IPS-15b (cell line): Measurements from ENCODE around the gene NUDC.

Source experiments
- H3K27me3 ChIP-seq: one replicate; pipeline ENCODE4 v1.6.1; 2013; ENCODE audit warnings: low read length; ENCODE audit not compliant: control insufficient read depth, insufficient read depth
- H3K36me3 ChIP-seq: one replicate; pipeline ENCODE4 v1.6.1; 2013; ENCODE audit warnings: low read length; ENCODE audit not compliant: control insufficient read depth, insufficient read depth
- H3K4me1 ChIP-seq: one replicate; pipeline ENCODE4 v1.6.1; 2013; ENCODE audit warnings: mild to moderate bottlenecking, low read length; ENCODE audit not compliant: control insufficient read depth, insufficient read depth
- H3K4me3 ChIP-seq: one replicate; pipeline ENCODE4 v1.5.1; 2013; ENCODE audit warnings: low read depth, low read length
- H3K9ac ChIP-seq: one replicate; pipeline ENCODE4 v1.6.1; 2013; ENCODE audit warnings: low read depth, mild to moderate bottlenecking, low read length
- H3K9me3 ChIP-seq: one replicate; pipeline ENCODE4 v1.6.1; 2013; ENCODE audit warnings: mild to moderate bottlenecking, low read length; ENCODE audit not compliant: control insufficient read depth, insufficient read depth

Gene NUDC

DNA sequence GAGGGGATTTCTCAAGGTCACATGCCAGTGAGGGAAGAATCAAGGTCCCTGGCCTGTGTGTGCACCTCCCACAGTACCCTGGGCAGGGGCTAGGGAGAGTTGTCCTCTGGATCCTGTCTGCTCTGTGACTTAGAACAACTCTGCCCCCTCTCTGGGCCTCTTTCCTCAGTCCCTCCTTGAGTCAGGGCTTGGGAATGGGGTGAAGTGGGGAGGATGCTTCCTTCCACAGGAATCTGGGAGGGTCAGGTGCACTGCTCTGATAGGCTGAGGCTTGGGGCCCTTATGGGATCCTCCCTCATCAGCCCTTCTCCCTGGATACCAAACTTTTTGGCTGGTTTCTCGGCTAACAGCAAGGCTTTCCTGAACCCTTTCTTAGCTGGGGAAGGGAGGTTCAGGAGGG is 74.5 kb downstream of the NUDC start:
- Histone ChIP-seq H3K9ac (no peak overlapping the region), H3K4me1 (peaks cover 40% of the 10 kb centered on the region), H3K27me3 (peaks cover 5% of the 10 kb centered on the region)

More for the DNA sequence above, 74.5 kb downstream of the NUDC start:
- Histone ChIP-seq H3K9me3 (no peaks in the 10 kb centered on the region), H3K4me3 (peak overlapping the region; percentile 85), H3K36me3 (peaks cover 6% of the 10 kb centered on the region)
